Measurements from ENCODE around the gene C2CD2. TPM values are rescaled to one million over a fixed set of nuclear protein-coding genes. Genes with fewer than 3 reads are reported as not detected.

The C2CD2 gene
- total and polyA plus RNA-seq, 2 donors (not counting 3 experiments of a cell fraction or from before 2014, with no cell fraction given): 32.6 to 41.2 TPM

DNA sequence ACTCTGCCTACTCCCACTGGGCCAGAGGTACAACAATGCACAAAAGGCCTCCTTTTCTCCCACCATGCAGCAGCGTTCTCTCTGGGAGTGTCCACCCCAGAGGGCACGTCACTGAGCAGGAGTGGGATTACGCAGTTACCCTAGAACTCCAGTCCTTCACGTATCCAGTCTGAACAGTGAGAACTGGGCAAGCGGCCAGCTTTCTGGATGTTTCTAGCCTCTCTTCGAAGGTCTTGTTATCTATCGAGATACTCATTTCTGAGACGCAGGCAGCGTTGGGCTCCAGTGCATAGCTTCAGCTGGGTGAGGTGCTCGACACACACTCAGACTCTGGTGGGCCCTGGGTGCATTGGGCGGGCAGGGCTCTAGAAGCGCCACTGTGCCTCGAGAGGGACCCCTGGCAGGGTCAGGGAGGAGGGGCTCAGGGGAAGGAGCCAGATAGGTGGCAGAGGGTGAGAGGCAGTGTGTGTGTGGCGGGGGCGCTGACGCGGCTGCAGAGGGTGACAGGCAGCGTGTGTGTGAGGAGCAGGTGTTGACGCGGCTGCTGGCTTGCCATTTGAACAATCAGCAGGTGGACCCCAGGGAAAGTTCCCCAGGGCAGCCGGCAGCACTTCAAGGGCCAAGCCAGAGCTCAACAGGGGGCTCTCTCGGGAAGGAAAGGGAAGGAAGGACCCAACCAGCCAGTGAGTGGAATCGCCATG lies 102.6 kb downstream of the C2CD2 start:
- Histone ChIP-seq H3K4me3 (replicated peaks in 1 of 3; ENCODE audit: insufficient read depth in 1 of 3, low read depth in 1 of 3, low read length in 3 of 3) (no peak overlapping the region), H3K9me1 (replicated peaks; ENCODE audit: control insufficient read depth, extremely low read depth, insufficient read depth, low read length) (no peaks in the 10 kb centered on the region), H3K4me2 (ENCODE audit: insufficient read depth, low read length) (no peak overlapping the region), H3K27me3 (ENCODE audit: control insufficient read depth in 2 of 2, insufficient read depth in 2 of 2, low read length in 2 of 2) (no peaks in the 10 kb centered on the region), H4K20me1 (replicated peaks; ENCODE audit: control insufficient read depth, extremely low read depth, insufficient read depth, low read length) (no peaks in the 10 kb centered on the region), H3K27ac (ENCODE audit: insufficient read depth, low read depth, low read length) (no peak overlapping the region), H2AFZ (ENCODE audit: low read depth, low read length) (no peak overlapping the region), H3K36me3 (ENCODE audit: control insufficient read depth in 2 of 2, extremely low read depth in 1 of 2, insufficient read depth in 2 of 2, low read length in 2 of 2) (peaks cover 4 to 18% of the 10 kb centered on the region in 2 experiments), H3K4me1 (ENCODE audit: control insufficient read depth, extremely low read depth, insufficient read depth, low read length) (no peaks in the 10 kb centered on the region), H3K79me2 (ENCODE audit: control insufficient read depth, insufficient read depth, low read length) (no peaks in the 10 kb centered on the region), H3K9me3 (replicated peaks; ENCODE audit: control insufficient read depth, insufficient read depth, low read length) (no peaks in the 10 kb centered on the region), H3K9ac (replicated peaks; ENCODE audit: extremely low read depth, insufficient read depth, low read length) (no peak overlapping the region)
- TF ChIP-seq, protein P1, sequence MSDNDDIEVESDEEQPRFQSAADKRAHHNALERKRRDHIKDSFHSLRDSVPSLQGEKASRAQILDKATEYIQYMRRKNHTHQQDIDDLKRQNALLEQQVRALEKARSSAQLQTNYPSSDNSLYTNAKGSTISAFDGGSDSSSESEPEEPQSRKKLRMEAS (IDR thresholded peaks at IDR 0.05; ENCODE audit: insufficient read depth, insufficient read length): no peak
- TF ChIP-seq POLR2AphosphoS5 (IDR thresholded peaks at IDR 0.05; ENCODE audit: insufficient read depth, low read depth, low read length): no peak
- TF ChIP-seq FOS (IDR thresholded peaks at IDR 0.05; ENCODE audit: borderline replicate concordance, insufficient read depth, low read length): no peak
- TF ChIP-seq GATA2 (IDR thresholded peaks at IDR 0.05; ENCODE audit: insufficient read depth, insufficient read length, low read depth, low read length): no peak
- TF ChIP-seq POLR2A (IDR thresholded peaks at IDR 0.05; ENCODE audit: low read depth, low read length): no peak
- no peak for TF ChIP-seq EZH2 (IDR thresholded peaks at IDR 0.05; ENCODE audit: borderline replicate concordance, low read depth, low read length, severe bottlenecking)
- no peak for TF ChIP-seq MYC (IDR thresholded peaks at IDR 0.05; ENCODE audit: low read depth, low read length)
- TF ChIP-seq, protein P2, sequence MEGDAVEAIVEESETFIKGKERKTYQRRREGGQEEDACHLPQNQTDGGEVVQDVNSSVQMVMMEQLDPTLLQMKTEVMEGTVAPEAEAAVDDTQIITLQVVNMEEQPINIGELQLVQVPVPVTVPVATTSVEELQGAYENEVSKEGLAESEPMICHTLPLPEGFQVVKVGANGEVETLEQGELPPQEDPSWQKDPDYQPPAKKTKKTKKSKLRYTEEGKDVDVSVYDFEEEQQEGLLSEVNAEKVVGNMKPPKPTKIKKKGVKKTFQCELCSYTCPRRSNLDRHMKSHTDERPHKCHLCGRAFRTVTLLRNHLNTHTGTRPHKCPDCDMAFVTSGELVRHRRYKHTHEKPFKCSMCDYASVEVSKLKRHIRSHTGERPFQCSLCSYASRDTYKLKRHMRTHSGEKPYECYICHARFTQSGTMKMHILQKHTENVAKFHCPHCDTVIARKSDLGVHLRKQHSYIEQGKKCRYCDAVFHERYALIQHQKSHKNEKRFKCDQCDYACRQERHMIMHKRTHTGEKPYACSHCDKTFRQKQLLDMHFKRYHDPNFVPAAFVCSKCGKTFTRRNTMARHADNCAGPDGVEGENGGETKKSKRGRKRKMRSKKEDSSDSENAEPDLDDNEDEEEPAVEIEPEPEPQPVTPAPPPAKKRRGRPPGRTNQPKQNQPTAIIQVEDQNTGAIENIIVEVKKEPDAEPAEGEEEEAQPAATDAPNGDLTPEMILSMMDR (IDR thresholded peaks at IDR 0.05; ENCODE audit: extremely low read depth in 1 of 2, insufficient read depth in 1 of 2, low read depth in 1 of 2, low read length in 2 of 2): no peak
- no peak for TF ChIP-seq JUN (IDR thresholded peaks at IDR 0.05; ENCODE audit: borderline replicate concordance, insufficient read depth, insufficient read length, low read depth)
- intact Hi-C loops (cut with micrococcal nuclease) (no loop called here), dilution Hi-C loops (cut with MboI; ENCODE audit: extremely low pct_ligation_motif_present, low sequenced_read_pairs) (no loop called here)
- no TSS peak for BruUV-seq (replicated peaks)
- POLR2A ChIA-PET: no interaction called here
- DNase-seq (ENCODE audit: low read depth, low spot score): no peak
- FAIRE-seq: no peak
- CTCF ChIA-PET: interaction anchor here (0.8 kb wide), 1 partner anchor 12 kb away, joined by 3 read pairs; no protein-coding TSS in a partner anchor

Measured in endothelial cell of umbilical vein (primary cell).